WTC11 (cell line): ENCODE data around the gene ABCD4. TPM values are rescaled to one million over a fixed set of nuclear protein-coding genes. Genes with fewer than 3 reads are reported as not detected.
A peak's percentile ranks its signal among the peaks of the same experiment; 100 is the strongest.

Experiments
- ATAC-seq: fragments of 200-7000 bp; cut with Tn5 transposase; 2 replicates; pipeline ENCODE4 v1.10.0; 2021; ENCODE audit warnings: mild to moderate bottlenecking, moderate library complexity
- CTCF ChIA-PET: fragments of 300-600 bp; sonication (Branson Sonifier 250); formaldehyde crosslinking; loops from one replicate; lab custom pipeline; 2021; ENCODE audit warnings: antibody characterized with exemption; lab: Charles Lee
- POLR2A ChIA-PET: fragments of 350-600 bp; sonication (Branson Sonifier 250); formaldehyde crosslinking; loops from one replicate; lab custom pipeline; 2021; ENCODE audit warnings: antibody characterized with exemption; lab: Charles Lee
- DNase-seq: peaks from one replicate; pipeline ENCODE4 v3.0.0; 2021; ENCODE audit warnings: low spot score
- H3K27ac Mint-ChIP-seq: 2 replicates; pipeline ENCODE4 v1.8.0; 2021; ENCODE audit warnings: mixed read lengths
- H3K27me3 Mint-ChIP-seq: 2 replicates; pipeline ENCODE4 v1.8.0; 2021; ENCODE audit warnings: low read depth, mild to moderate bottlenecking, moderate library complexity, mixed read lengths
- H3K36me3 Mint-ChIP-seq: 2 replicates; pipeline ENCODE4 v1.8.0; 2021; ENCODE audit warnings: mixed read lengths
- H3K4me1 Mint-ChIP-seq: 2 replicates; pipeline ENCODE4 v1.8.0; 2022; ENCODE audit warnings: mixed read lengths
- H3K4me3 Mint-ChIP-seq: 2 replicates; pipeline ENCODE4 v1.8.0; 2021; ENCODE audit warnings: mild to moderate bottlenecking, moderate library complexity, mixed read lengths
- H3K9me3 Mint-ChIP-seq: 2 replicates; pipeline ENCODE4 v1.8.0; 2021; ENCODE audit warnings: mixed read lengths
- FOXJ3 ChIP-seq: sonication (generic); formaldehyde crosslinking; IDR thresholded peaks from 2 replicates; pipeline ENCODE4 v1.9.0; 2021; ENCODE audit warnings: missing genetic modification reagents, mild to moderate bottlenecking, borderline replicate concordance
- GTF2I ChIP-seq: fragments of 250-450 bp; sonication (Bioruptor Pico); conservative IDR thresholded peaks from 2 replicates; pipeline ENCODE4 v1.4.0; 2021; ENCODE audit warnings: mild to moderate bottlenecking
- IRF2 ChIP-seq: sonication (generic); formaldehyde crosslinking; IDR thresholded peaks from 2 replicates; pipeline ENCODE4 v1.8.0; 2022; ENCODE audit warnings: low read depth, missing genetic modification reagents, borderline replicate concordance
- NFE2L1 ChIP-seq: sonication (generic); formaldehyde crosslinking; IDR thresholded peaks from 2 replicates; pipeline ENCODE4 v1.8.1; 2023; ENCODE audit warnings: missing genetic modification reagents
- NR3C1 ChIP-seq: sonication (generic); formaldehyde crosslinking; conservative IDR thresholded peaks from 2 replicates; pipeline ENCODE4 v1.8.1; 2023; ENCODE audit warnings: low read depth, mild to moderate bottlenecking, missing genetic modification reagents
- RORB ChIP-seq: fragments of 250-450 bp; sonication (Bioruptor Pico); IDR thresholded peaks from 2 replicates; pipeline ENCODE4 v1.9.0; 2021; ENCODE audit warnings: mild to moderate bottlenecking
- STAT6 ChIP-seq: sonication (generic); formaldehyde crosslinking; conservative IDR thresholded peaks from 2 replicates; pipeline ENCODE4 v1.8.1; 2023; ENCODE audit warnings: mild to moderate bottlenecking, low read depth, missing genetic modification reagents, moderate library complexity
- TEAD4 ChIP-seq: sonication (generic); formaldehyde crosslinking; IDR thresholded peaks from 2 replicates; pipeline ENCODE4 v1.8.0; 2022; ENCODE audit warnings: mild to moderate bottlenecking, missing genetic modification reagents
- USF2 ChIP-seq: sonication (generic); formaldehyde crosslinking; IDR thresholded peaks from 2 replicates; pipeline ENCODE4 v1.8.1; 2023; ENCODE audit warnings: mild to moderate bottlenecking, missing genetic modification reagents, moderate library complexity
- ZNF416 ChIP-seq: fragments of 250-450 bp; sonication (Bioruptor Pico); IDR thresholded peaks from 2 replicates; pipeline ENCODE4 v1.9.0; 2021; ENCODE audit warnings: mild to moderate bottlenecking, inconsistent platforms
- total RNA-seq: library from RNA; stranded (reverse); gene quantifications from 3 replicates; pipeline ENCODE4 v1.2.3, GENCODE V29; 2021
- TF ChIP-seq, protein P1 (sequence below): sonication (generic); formaldehyde crosslinking; IDR thresholded peaks from 2 replicates; pipeline ENCODE4 v1.8.1; 2023; ENCODE audit warnings: mild to moderate bottlenecking, missing genetic modification reagents, borderline replicate concordance
- TF ChIP-seq, protein P2 (sequence below): sonication (generic); formaldehyde crosslinking; IDR thresholded peaks from 2 replicates; pipeline ENCODE4 v1.8.0; 2022; ENCODE audit warnings: mild to moderate bottlenecking, missing genetic modification reagents
- TF ChIP-seq, protein P3 (sequence below): fragments of 200-600 bp; IDR thresholded peaks from 2 replicates; pipeline ENCODE4 v1.8.0; 2022; ENCODE audit warnings: antibody characterized with exemption

The ABCD4 gene
- total RNA-seq, 1 experiment from 2014 or later = 90.2 TPM

GRCh38 chr14:74257941-74258763 lies 44.6 kb downstream of the ABCD4 start (continued):
- TF ChIP-seq, protein P1, sequence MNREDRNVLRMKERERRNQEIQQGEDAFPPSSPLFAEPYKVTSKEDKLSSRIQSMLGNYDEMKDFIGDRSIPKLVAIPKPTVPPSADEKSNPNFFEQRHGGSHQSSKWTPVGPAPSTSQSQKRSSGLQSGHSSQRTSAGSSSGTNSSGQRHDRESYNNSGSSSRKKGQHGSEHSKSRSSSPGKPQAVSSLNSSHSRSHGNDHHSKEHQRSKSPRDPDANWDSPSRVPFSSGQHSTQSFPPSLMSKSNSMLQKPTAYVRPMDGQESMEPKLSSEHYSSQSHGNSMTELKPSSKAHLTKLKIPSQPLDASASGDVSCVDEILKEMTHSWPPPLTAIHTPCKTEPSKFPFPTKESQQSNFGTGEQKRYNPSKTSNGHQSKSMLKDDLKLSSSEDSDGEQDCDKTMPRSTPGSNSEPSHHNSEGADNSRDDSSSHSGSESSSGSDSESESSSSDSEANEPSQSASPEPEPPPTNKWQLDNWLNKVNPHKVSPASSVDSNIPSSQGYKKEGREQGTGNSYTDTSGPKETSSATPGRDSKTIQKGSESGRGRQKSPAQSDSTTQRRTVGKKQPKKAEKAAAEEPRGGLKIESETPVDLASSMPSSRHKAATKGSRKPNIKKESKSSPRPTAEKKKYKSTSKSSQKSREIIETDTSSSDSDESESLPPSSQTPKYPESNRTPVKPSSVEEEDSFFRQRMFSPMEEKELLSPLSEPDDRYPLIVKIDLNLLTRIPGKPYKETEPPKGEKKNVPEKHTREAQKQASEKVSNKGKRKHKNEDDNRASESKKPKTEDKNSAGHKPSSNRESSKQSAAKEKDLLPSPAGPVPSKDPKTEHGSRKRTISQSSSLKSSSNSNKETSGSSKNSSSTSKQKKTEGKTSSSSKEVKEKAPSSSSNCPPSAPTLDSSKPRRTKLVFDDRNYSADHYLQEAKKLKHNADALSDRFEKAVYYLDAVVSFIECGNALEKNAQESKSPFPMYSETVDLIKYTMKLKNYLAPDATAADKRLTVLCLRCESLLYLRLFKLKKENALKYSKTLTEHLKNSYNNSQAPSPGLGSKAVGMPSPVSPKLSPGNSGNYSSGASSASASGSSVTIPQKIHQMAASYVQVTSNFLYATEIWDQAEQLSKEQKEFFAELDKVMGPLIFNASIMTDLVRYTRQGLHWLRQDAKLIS (CRISPR knock-in tag) = no peak

DNA sequence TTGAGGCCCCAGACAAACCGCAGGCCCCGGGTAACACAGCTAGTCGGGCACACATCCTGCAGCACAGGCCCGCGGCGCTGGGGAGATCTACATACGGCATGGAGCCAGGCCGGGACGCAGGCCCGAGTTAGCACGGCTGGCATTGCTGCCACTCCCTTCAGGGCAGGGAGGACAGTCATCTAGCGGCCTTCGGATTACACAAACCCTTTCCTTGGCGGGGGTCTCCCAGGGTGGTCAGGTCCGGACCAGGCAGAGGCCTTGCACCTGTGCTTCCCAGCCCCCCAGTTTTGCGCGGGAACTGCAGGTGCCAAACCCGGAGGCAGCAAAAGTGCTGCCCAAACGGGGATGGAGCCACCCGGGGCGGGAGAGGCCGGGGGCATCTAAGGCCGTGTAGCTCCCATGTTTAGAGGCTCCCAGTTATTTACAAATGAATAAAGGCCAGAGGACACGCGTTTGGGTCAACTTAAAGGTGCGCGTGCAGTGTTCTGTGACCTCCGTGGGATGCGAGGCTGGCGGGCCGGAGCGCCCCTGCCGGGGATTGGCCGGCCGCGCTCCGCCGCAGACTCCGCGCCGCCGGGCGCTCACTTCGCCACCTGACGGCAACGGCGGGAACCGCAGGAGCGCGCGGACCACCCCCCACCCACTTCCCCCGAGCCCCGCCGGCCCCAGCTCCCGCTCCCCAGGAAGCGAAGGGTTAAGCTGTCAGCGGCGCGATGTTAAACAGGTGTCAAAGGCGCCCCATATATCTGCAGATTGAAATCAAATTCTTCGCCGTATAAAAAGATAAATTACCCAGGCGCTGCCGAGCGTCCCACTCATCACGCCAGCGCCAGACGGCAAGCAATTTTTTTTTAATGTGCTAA lies 45.4 kb downstream of the ABCD4 start:
- H3K27ac Mint-ChIP-seq = no peak overlapping the region
- no peaks in the 10 kb centered on the region for H3K4me1 Mint-ChIP-seq
- POLR2A ChIA-PET = interaction anchor here (0.7 kb wide), 1 partner anchor 83 kb away, joined by 3 read pairs; no protein-coding TSS in a partner anchor
- CTCF ChIA-PET = interaction anchor here (0.5 to 3.5 kb wide), 45 partner anchors 10 to 686 kb away, joined by 3 to 89 read pairs (median 5); partner anchors contain the start of genes ABCD4, LTBP2, VRTN and VSX2
- H3K4me3 Mint-ChIP-seq = peak overlapping the region; percentile 80
- DNase-seq = peak; percentile 68
- no peaks in the 10 kb centered on the region for H3K36me3 Mint-ChIP-seq
- peaks cover 56% of the 10 kb centered on the region for H3K27me3 Mint-ChIP-seq
- ATAC-seq = peak; percentile 69
- H3K9me3 Mint-ChIP-seq = no peaks in the 10 kb centered on the region
- no peak for TF ChIP-seq STAT6 (CRISPR knock-in tag)
- TF ChIP-seq NFE2L1 (CRISPR knock-in tag) = no peak
- TF ChIP-seq RORB = no peak
- TF ChIP-seq GTF2I (CRISPR knock-in tag) = no peak
- TF ChIP-seq, protein P2, sequence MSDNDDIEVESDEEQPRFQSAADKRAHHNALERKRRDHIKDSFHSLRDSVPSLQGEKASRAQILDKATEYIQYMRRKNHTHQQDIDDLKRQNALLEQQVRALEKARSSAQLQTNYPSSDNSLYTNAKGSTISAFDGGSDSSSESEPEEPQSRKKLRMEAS (CRISPR knock-in tag) = peak; percentile 40; the same call in 1 of the 2 replicates
- no peak for TF ChIP-seq FOXJ3 (CRISPR knock-in tag)
- TF ChIP-seq IRF2 (CRISPR knock-in tag) = no peak
- TF ChIP-seq, protein P3, sequence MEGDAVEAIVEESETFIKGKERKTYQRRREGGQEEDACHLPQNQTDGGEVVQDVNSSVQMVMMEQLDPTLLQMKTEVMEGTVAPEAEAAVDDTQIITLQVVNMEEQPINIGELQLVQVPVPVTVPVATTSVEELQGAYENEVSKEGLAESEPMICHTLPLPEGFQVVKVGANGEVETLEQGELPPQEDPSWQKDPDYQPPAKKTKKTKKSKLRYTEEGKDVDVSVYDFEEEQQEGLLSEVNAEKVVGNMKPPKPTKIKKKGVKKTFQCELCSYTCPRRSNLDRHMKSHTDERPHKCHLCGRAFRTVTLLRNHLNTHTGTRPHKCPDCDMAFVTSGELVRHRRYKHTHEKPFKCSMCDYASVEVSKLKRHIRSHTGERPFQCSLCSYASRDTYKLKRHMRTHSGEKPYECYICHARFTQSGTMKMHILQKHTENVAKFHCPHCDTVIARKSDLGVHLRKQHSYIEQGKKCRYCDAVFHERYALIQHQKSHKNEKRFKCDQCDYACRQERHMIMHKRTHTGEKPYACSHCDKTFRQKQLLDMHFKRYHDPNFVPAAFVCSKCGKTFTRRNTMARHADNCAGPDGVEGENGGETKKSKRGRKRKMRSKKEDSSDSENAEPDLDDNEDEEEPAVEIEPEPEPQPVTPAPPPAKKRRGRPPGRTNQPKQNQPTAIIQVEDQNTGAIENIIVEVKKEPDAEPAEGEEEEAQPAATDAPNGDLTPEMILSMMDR = peak; percentile 97

DNA sequence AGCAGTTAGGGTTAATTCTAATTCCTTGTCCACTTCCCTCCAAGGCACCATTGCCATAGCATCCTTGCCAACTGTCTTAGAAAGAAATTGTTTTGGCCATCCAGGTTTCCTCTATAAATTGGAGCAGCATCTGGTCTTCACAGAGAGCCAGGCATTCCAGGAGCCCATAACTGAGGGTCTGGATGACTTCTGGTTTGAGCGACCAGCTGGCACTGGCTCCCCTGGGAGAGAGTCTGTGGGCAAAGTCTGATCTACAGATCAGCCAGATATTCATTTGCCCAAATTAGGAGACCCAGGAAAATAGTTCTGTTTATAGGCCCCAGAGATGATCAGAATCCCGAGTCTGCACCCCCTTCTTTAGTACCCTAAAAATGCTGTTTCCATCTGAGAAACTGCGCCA lies 47.5 kb downstream of the ABCD4 start:
- H3K4me3 Mint-ChIP-seq = no peak overlapping the region
- ATAC-seq = no peak
- TF ChIP-seq ZNF416 (CRISPR knock-in tag) (no peak), NR3C1 (CRISPR knock-in tag) (no peak), USF2 (CRISPR knock-in tag) (no peak), TEAD4 (CRISPR knock-in tag) (no peak)
- TF ChIP-seq, all 79 proteins: peak for 0
- no peaks in the 10 kb centered on the region; the same call in 1 of the 2 replicates for H3K4me1 Mint-ChIP-seq
- peaks cover 61% of the 10 kb centered on the region for H3K27me3 Mint-ChIP-seq
- no peaks in the 10 kb centered on the region for H3K36me3 Mint-ChIP-seq
- DNase-seq = no peak
- no peak overlapping the region for H3K27ac Mint-ChIP-seq
- no peaks in the 10 kb centered on the region for H3K9me3 Mint-ChIP-seq
- CTCF ChIA-PET = no interaction called here
- POLR2A ChIA-PET = no interaction called here
